HG02763 (cell line): ENCODE data around the gene SUCLG1.

ENCODE experiments used
- ATAC-seq: cut with Tn5 transposase; IDR thresholded peaks from one replicate; pipeline ENCODE4 v1.9.1; 2021; ENCODE audit warnings: mild to moderate bottlenecking, moderate library complexity; ENCODE audit not compliant: unreplicated experiment

The SUCLG1 gene

GRCh38 chr2:84467389-84467788, 8.3 kb upstream of the SUCLG1 start:
- no peak for ATAC-seq

GRCh38 chr2:84461310-84461709, 2.2 kb upstream of the SUCLG1 start:
- no peak for ATAC-seq

GRCh38 chr2:84460670-84461069, 1.6 kb upstream of the SUCLG1 start:
- no peak for ATAC-seq

- no peak for ATAC-seq
Observed at GRCh38 chr2:84459944-84460429, 907 bp upstream of the SUCLG1 start.

- ATAC-seq: peak; percentile 19
Observed at GRCh38 chr2:84458551-84459017, 496 bp downstream of the SUCLG1 start.

- no peak for ATAC-seq
Observed at GRCh38 chr2:84457686-84458085, 1.4 kb downstream of the SUCLG1 start.

GRCh38 chr2:84456156-84456555, 2.9 kb downstream of the SUCLG1 start:
- no peak for ATAC-seq

- ATAC-seq: no peak
Observed at GRCh38 chr2:84454581-84454980, 4.5 kb downstream of the SUCLG1 start.

- ATAC-seq: no peak
Observed at GRCh38 chr2:84452624-84453023, 6.5 kb downstream of the SUCLG1 start.

GRCh38 chr2:84451579-84451978, 7.5 kb downstream of the SUCLG1 start:
- ATAC-seq: no peak

GRCh38 chr2:84450288-84451227, 8.5 kb downstream of the SUCLG1 start:
- ATAC-seq: no peak

GRCh38 chr2:84449711-84450110, 9.4 kb downstream of the SUCLG1 start:
- no peak for ATAC-seq

- ATAC-seq: no peak
Observed at GRCh38 chr2:84449055-84449454, 10.0 kb downstream of the SUCLG1 start.

- ATAC-seq: no peak
Observed at GRCh38 chr2:84443477-84443876, 15.6 kb downstream of the SUCLG1 start.

- ATAC-seq: no peak
Observed at GRCh38 chr2:84442888-84443287, 16.2 kb downstream of the SUCLG1 start.

GRCh38 chr2:84441505-84441904, 17.6 kb downstream of the SUCLG1 start:
- ATAC-seq: no peak

GRCh38 chr2:84441036-84441435, 18.0 kb downstream of the SUCLG1 start:
- no peak for ATAC-seq

- no peak for ATAC-seq
Observed at GRCh38 chr2:84435345-84436025, 23.6 kb downstream of the SUCLG1 start.

- ATAC-seq: no peak
Observed at GRCh38 chr2:84429328-84429727, 29.8 kb downstream of the SUCLG1 start.

GRCh38 chr2:84427235-84428138, 31.6 kb downstream of the SUCLG1 start:
- ATAC-seq: peak; percentile 67

GRCh38 chr2:84425310-84425709, 33.8 kb downstream of the SUCLG1 start:
- ATAC-seq: no peak
